GM11168 (cell line): Measurements from ENCODE around the gene CEACAM5.
"Not testable (repeated sequence)": the region's sequence is repeated elsewhere in the genome, so short reads cannot be mapped to it uniquely, and the experiment has no call there.

ENCODE experiments used
- in situ Hi-C: fragments of 300-500 bp; cut with MboI; formaldehyde crosslinking; loops from one replicate; pipeline ENCODE4 v1.12.0; 2022; ENCODE audit warnings: low sequenced_read_pairs; ENCODE audit not compliant: unreplicated experiment

CEACAM5 gene

DNA sequence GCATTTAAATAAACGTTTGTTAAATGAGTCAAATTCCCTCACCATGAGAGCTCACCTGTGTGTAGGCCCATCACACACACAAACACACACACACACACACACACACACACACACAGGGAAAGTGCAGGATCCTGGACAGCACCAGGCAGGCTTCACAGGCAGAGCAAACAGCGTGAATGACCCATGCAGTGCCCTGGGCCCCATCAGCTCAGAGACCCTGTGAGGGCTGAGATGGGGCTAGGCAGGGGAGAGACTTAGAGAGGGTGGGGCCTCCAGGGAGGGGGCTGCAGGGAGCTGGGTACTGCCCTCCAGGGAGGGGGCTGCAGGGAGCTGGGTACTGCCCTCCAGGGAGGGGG lies 8.5 kb upstream of the CEACAM5 start:
- in situ Hi-C loops = no loop called here

- in situ Hi-C loops = no loop called here
Observed at GRCh38 chr19:41700381-41701195, 7.8 kb upstream of the CEACAM5 start.

GRCh38 chr19:41701401-41702075 lies 6.9 kb upstream of the CEACAM5 start:
- in situ Hi-C loops = no loop called here

DNA sequence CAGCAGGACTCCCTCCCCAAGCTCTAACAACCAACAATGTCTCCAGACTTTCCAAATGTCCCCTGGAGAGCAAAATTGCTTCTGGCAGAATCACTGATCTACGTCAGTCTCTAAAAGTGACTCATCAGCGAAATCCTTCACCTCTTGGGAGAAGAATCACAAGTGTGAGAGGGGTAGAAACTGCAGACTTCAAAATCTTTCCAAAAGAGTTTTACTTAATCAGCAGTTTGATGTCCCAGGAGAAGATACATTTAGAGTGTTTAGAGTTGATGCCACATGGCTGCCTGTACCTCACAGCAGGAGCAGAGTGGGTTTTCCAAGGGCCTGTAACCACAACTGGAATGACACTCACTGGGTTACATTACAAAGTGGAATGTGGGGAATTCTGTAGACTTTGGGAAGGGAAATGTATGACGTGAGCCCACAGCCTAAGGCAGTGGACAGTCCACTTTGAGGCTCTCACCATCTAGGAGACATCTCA lies 6.2 kb upstream of the CEACAM5 start:
- in situ Hi-C loops = no loop called here

DNA sequence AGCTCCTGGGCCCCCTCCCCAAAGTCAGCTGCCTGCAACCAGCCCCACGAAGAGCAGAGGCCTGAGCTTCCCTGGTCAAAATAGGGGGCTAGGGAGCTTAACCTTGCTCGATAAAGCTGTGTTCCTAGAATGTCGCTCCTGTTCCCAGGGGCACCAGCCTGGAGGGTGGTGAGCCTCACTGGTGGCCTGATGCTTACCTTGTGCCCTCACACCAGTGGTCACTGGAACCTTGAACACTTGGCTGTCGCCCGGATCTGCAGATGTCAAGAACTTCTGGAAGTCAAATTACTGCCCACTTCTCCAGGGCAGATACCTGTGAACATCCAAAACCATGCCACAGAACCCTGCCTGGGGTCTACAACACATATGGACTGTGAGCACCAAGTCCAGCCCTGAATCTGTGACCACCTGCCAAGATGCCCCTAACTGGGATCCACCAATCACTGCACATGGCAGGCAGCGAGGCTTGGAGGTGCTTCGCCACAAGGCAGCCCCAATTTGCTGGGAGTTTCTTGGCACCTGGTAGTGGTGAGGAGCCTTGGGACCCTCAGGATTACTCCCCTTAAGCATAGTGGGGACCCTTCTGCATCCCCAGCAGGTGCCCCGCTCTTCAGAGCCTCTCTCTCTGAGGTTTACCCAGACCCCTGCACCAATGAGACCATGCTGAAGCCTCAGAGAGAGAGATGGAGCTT lies 4.7 kb upstream of the CEACAM5 start:
- in situ Hi-C loops = no loop called here

DNA sequence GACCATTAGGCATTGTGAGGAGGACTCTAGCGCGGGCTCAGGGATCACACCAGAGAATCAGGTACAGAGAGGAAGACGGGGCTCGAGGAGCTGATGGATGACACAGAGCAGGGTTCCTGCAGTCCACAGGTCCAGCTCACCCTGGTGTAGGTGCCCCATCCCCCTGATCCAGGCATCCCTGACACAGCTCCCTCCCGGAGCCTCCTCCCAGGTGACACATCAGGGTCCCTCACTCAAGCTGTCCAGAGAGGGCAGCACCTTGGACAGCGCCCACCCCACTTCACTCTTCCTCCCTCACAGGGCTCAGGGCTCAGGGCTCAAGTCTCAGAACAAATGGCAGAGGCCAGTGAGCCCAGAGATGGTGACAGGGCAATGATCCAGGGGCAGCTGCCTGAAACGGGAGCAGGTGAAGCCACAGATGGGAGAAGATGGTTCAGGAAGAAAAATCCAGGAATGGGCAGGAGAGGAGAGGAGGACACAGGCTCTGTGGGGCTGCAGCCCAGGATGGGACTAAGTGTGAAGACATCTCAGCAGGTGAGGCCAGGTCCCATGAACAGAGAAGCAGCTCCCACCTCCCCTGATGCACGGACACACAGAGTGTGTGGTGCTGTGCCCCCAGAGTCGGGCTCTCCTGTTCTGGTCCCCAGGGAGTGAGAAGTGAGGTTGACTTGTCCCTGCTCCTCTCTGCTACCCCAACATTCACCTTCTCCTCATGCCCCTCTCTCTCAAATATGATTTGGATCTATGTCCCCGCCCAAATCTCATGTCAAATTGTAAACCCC lies 2.8 kb upstream of the CEACAM5 start:
- in situ Hi-C loops = no loop called here

DNA sequence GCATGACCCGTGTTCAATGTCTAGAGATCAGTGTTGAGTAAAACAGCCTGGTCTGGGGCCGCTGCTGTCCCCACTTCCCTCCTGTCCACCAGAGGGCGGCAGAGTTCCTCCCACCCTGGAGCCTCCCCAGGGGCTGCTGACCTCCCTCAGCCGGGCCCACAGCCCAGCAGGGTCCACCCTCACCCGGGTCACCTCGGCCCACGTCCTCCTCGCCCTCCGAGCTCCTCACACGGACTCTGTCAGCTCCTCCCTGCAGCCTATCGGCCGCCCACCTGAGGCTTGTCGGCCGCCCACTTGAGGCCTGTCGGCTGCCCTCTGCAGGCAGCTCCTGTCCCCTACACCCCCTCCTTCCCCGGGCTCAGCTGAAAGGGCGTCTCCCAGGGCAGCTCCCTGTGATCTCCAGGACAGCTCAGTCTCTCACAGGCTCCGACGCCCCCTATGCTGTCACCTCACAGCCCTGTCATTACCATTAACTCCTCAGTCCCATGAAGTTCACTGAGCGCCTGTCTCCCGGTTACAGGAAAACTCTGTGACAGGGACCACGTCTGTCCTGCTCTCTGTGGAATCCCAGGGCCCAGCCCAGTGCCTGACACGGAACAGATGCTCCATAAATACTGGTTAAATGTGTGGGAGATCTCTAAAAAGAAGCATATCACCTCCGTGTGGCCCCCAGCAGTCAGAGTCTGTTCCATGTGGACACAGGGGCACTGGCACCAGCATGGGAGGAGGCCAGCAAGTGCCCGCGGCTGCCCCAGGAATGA lies 1.5 kb upstream of the CEACAM5 start:
- in situ Hi-C loops = no loop called here

DNA sequence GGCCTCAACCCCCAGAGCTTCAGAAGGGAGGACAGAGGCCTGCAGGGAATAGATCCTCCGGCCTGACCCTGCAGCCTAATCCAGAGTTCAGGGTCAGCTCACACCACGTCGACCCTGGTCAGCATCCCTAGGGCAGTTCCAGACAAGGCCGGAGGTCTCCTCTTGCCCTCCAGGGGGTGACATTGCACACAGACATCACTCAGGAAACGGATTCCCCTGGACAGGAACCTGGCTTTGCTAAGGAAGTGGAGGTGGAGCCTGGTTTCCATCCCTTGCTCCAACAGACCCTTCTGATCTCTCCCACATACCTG lies 969 bp upstream of the CEACAM5 start:
- in situ Hi-C loops = no loop called here

DNA sequence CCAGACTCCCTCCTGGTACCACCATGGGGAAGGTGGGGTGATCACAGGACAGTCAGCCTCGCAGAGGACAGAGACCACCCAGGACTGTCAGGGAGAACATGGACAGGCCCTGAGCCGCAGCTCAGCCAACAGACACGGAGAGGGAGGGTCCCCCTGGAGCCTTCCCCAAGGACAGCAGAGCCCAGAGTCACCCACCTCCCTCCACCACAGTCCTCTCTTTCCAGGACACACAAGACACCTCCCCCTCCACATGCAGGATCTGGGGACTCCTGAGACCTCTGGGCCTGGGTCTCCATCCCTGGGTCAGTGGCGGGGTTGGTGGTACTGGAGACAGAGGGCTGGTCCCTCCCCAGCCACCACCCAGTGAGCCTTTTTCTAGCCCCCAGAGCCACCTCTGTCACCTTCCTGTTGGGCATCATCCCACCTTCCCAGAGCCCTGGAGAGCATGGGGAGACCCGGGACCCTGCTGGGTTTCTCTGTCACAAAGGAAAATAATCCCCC lies 505 bp upstream of the CEACAM5 start:
- in situ Hi-C loops = no loop called here

GRCh38 chr19:41709516-41709915 lies 1.1 kb downstream of the CEACAM5 start:
- in situ Hi-C loops = not testable (repeated sequence)

DNA sequence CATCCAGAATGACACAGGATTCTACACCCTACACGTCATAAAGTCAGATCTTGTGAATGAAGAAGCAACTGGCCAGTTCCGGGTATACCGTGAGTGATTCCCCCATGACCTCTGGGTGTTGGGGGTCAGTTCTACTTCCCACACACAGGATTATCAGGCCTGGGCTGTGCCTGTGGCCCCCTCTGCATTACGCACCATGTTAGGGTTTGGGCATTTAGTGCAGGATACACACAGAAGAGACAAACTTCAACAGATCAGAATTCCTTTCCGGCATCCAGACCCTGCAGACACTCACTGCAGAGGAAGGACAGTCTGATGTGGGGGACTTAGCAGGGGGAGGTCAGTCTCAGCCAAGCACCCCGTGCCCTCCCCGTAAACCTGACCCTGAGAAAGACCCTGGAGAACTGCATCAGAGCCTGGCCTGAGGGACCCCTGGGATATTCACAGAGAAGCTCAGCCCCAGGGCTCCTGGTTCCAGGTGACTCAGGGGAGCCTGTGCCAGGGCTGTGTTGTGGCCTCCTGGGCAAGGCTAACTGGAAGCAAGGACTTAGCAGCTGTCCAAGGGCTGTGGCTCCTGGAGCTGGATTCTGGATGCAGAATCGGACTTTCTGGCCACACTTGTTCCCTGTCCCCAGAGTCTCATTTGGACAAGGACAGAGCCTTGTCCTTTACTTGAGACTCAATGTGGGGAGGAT lies 1.7 kb downstream of the CEACAM5 start:
- in situ Hi-C loops = no loop called here

DNA sequence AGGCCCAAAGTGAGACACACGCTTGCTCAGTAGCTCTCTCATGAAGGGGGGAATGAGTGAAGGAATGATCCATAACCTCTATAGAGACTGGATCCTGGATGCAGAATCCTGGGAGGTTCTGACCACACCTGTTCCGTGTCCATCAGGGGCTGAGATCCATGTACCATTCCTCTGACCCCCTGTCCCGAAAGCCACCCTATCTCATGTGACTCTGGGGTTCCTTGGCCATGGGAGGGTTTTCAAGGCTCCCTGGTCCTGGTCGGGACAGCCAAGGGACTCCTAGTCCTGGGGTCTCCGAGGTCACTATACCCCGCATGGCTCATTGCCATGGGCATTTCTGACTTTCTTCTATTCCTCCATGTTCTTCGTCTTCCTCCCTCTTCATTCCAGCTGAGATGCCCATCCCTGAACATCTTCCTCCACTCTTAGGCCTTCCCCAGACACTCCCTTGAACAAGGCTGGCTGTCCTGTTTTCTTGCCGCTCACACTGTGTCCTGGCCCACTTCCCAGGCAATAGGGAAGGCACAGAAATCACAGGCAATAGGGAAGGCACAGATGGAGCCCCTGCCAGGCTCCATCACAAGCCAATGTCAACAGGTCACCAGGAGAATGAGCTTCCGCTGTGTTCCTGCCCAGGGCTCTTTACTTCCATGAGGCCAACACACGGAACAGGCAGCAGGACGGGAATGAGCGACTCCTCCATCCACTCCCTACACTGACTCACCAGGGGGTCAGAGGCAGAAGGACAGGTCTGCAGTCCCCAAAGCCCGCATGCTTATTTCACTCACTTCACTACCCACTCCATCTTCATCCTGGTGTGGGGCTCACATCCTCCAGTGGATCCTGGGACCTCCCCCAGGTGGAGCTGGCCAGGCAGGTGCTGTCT lies 3.2 kb downstream of the CEACAM5 start:
- in situ Hi-C loops = no loop called here

DNA sequence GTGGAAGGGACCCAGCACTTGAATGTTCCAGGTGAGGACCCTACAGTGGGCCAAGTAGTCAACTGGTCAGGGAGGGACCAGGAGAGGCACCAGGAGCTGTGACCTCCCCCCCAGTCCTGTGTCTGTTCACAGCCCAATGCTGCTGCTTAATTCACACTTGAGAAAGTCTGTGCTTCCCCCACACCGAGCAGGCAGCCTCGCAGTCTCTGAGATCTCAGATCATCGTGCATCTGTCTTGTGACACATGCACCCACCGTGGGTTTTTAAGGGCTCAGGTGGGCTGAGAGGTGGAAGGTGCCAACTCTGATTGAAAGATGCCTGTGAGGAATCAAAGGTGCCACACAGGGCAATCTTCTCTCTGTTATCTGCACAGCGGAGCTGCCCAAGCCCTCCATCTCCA lies 6.2 kb downstream of the CEACAM5 start:
- in situ Hi-C loops = no loop called here

DNA sequence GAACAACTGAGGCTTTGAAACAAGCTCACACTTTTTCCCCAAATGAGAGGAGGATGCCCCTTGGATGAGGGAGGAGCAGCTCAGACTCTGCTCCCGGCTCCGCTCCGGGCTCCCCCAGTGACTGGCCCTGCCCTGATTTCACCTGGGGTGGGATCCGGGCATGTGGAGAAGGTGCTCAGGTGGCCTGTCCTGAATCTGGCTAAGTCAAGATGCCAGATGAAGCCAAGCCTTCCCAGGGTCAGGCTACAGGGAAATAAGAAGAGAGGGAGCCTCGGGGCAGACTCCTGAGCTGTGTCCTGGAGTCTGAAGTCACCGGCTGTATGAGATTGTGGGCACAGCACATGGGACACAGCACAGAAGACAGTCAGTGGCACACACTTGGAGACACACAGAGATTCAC lies 10.3 kb downstream of the CEACAM5 start:
- in situ Hi-C loops = no loop called here

- in situ Hi-C loops = no loop called here
Observed at GRCh38 chr19:41720103-41720502, 11.7 kb downstream of the CEACAM5 start.

- in situ Hi-C loops = no loop called here
Observed at GRCh38 chr19:41726493-41726892, 18.1 kb downstream of the CEACAM5 start.

GRCh38 chr19:41734156-41734555 lies 25.7 kb downstream of the CEACAM5 start:
- in situ Hi-C loops = no loop called here

DNA sequence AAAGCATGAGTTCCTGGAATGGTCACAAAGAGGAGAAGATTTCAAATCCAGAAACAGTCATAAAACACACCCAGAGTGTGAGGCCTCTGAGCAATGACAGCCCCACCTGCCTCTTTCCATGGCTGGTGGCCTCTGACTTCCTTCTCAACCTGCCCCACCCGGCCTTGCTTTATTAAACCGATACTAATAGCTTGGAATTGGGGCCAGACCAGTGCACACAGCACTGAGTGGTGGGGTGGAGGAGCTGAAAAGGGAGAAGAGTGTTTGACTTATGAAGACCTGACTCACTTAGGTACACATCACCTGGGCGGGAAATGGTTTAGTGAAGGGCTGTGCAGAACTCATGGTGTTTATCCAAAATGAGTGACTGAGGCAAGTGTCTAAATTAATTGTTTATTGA lies 26.2 kb downstream of the CEACAM5 start:
- in situ Hi-C loops = no loop called here
